DMS 273 (cell line): ENCODE results near the gene PLEKHH2.

Experiments
- DNase-seq: peaks from one replicate; lab custom pipeline; 2025; ENCODE audit not compliant: unreplicated experiment; lab: John Stamatoyannopoulos, UW

PLEKHH2 gene

DNA sequence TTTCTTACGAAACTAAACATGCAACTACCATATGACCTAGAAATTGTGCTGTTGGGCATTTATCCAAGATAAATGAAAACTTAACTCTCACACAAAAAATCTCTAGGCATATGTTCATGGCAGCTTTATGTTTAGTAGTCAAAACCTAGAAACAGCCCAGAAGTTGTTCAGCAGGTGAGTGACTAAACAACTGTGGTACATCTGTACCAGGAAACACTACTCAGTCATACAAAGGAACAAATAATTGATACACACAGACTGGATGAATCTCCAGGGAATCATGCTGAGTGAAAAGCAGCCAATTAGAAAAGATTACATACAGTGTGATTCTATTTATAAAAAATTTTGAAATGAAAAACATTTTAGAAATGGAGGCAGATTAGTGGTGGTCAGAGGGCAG lies 166.1 kb downstream of the PLEKHH2 start:
- no peak for DNase-seq

- DNase-seq: no peak
Measured at GRCh38 chr2:43806719-43807031, 169.6 kb downstream of the PLEKHH2 start.

- DNase-seq: no peak
Measured at GRCh38 chr2:43810452-43810851, 173.4 kb downstream of the PLEKHH2 start.

DNA sequence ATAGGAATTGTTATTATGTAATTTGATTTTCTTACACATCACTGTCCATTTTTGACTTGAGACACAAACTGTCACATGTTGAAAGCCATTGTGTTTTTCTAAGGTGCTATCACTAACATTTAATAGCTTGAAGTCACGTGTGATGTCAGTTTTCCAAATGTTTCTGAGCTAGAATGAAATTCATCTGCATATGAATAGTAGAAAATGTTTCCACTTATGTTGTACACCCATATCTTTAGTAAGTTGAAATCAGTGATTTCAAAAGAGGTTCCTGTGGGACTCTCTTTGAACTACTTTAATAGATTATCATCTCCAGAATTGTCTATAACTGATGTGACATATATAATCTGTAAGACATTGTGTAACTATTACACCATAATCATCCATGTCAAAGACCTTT lies 173.8 kb downstream of the PLEKHH2 start:
- DNase-seq: no peak

- no peak for DNase-seq
Measured at GRCh38 chr2:43812006-43812405, 174.9 kb downstream of the PLEKHH2 start.

DNA sequence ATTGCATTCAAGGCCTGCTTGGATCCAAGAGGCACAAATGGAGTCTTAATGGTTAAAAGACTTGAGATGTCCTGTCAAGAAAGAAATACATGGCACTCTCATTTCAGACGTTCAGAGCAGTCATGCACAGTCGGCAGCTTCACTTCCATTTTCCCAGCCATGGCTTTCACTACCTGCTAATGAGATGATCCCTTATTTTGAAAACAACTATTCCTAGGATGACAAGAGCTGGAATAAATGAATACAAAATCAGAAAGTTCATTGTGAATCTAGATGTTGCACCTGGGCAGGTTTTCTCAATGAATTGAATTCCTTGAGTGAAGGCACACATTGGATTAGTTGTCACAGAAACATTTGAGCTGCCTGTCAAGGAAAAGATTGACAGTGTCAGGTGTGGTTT lies 175.9 kb downstream of the PLEKHH2 start:
- DNase-seq: no peak

DNA sequence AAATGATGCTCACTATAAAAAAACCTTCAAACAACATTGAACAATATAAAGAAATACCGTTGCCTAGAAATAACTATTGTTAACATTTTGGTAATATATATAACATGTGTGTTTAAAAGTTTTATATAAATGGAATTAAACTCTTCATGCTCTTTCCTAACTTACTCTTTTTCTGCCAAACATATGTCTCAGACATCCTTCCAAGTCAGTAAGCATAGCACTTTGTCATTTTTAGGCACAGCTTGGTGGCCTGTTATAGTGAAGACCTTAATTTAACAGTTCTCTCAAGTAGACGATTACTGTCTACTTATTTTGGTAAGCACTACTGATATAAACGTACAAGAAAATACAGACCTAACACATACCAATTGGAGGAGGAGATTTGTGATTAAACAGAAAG lies 177.7 kb downstream of the PLEKHH2 start:
- no peak for DNase-seq
